ENCODE data around the gene GFRAL.

GRCh38 chr6:55449225-55449624 lies 122.0 kb downstream of the GFRAL start:
- TF ChIP-seq, protein P1, sequence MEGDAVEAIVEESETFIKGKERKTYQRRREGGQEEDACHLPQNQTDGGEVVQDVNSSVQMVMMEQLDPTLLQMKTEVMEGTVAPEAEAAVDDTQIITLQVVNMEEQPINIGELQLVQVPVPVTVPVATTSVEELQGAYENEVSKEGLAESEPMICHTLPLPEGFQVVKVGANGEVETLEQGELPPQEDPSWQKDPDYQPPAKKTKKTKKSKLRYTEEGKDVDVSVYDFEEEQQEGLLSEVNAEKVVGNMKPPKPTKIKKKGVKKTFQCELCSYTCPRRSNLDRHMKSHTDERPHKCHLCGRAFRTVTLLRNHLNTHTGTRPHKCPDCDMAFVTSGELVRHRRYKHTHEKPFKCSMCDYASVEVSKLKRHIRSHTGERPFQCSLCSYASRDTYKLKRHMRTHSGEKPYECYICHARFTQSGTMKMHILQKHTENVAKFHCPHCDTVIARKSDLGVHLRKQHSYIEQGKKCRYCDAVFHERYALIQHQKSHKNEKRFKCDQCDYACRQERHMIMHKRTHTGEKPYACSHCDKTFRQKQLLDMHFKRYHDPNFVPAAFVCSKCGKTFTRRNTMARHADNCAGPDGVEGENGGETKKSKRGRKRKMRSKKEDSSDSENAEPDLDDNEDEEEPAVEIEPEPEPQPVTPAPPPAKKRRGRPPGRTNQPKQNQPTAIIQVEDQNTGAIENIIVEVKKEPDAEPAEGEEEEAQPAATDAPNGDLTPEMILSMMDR (IDR thresholded peaks at IDR 0.05): no peak
- no peak for TF ChIP-seq POLR2A (IDR thresholded peaks at IDR 0.05)

Measured in esophagus squamous epithelium (tissue), 4 donors.